OCI-LY7 (cell line): ENCODE data around the gene SHPK. TPM values are rescaled to one million over a fixed set of nuclear protein-coding genes. Genes with fewer than 3 reads are reported as not detected.
"Not testable (repeated sequence)": the region's sequence is repeated elsewhere in the genome, so short reads cannot be mapped to it uniquely, and the experiment has no call there.

Experiments used
- BruUV-seq: library from RNA; stranded (reverse); fragments of 400-500 nt; replicated peaks from 2 replicates; lab custom pipeline; 2021; lab: Mats Ljungman, UMichigan
- CTCF ChIA-PET: fragments of 300-600 bp; sonication (Branson Sonifier 250); formaldehyde crosslinking; loops from one replicate; lab custom pipeline; 2022; ENCODE audit warnings: antibody characterized with exemption; ENCODE audit not compliant: unreplicated experiment; lab: Charles Lee
- POLR2A ChIA-PET: fragments of 300-600 bp; sonication (Branson Sonifier 250); formaldehyde crosslinking; loops from one replicate; lab custom pipeline; 2022; ENCODE audit warnings: antibody characterized with exemption; lab: Charles Lee
- DNase-seq: peaks from one replicate; pipeline ENCODE4 v3.0.0-alpha.2; 2015; ENCODE audit warnings: low spot score
- H2AFZ ChIP-seq: fragments of 200-600 bp; sonication (generic), shearing (Covaris generic); 2 replicates; pipeline ENCODE4 v1.6.1; 2014; ENCODE audit warnings: mild to moderate bottlenecking, antibody characterized with exemption, low read length, moderate library complexity
- H3K27ac ChIP-seq: fragments of 200-600 bp; sonication (generic); 2 replicates; pipeline ENCODE4 v1.5.1; 2014; ENCODE audit warnings: mixed run types, low read depth, mild to moderate bottlenecking, moderate library complexity, low read length, inconsistent platforms; ENCODE audit not compliant: poor library complexity, severe bottlenecking
- H3K36me3 ChIP-seq: fragments of 200-600 bp; sonication (generic); 2 replicates; pipeline ENCODE4 v1.6.1; 2014; ENCODE audit warnings: mild to moderate bottlenecking, antibody characterized with exemption, low read length, moderate library complexity, mixed read lengths; ENCODE audit not compliant: insufficient read depth
- H3K4me1 ChIP-seq: fragments of 200-600 bp; sonication (generic); 2 replicates; pipeline ENCODE4 v1.5.1; 2014; ENCODE audit warnings: mild to moderate bottlenecking, low read length; ENCODE audit not compliant: insufficient read depth, poor library complexity, severe bottlenecking
- H3K4me2 ChIP-seq: fragments of 200-600 bp; sonication (generic); 2 replicates; pipeline ENCODE4 v1.6.1; 2014; ENCODE audit warnings: mild to moderate bottlenecking, low read length
- H3K4me3 ChIP-seq: fragments of 200-600 bp; sonication (generic); 2 replicates; pipeline ENCODE4 v1.5.1; 2014; ENCODE audit warnings: mild to moderate bottlenecking, low read depth, low read length; ENCODE audit not compliant: poor library complexity, severe bottlenecking
- H3K79me2 ChIP-seq: fragments of 200-600 bp; sonication (generic); 2 replicates; pipeline ENCODE4 v1.6.1; 2016; ENCODE audit warnings: low read depth, mild to moderate bottlenecking, low read length, moderate library complexity, mixed read lengths; ENCODE audit not compliant: insufficient read depth
- H3K9me2 ChIP-seq: fragments of 200-600 bp; sonication (generic); 2 replicates; pipeline ENCODE4 v1.6.1; 2016; ENCODE audit warnings: mild to moderate bottlenecking, low read length, mixed read lengths; ENCODE audit not compliant: insufficient read depth
- H3K9me3 ChIP-seq: fragments of 200-600 bp; sonication (generic); 2 replicates; pipeline ENCODE4 v1.6.1; 2014; ENCODE audit warnings: mild to moderate bottlenecking, mixed run types, low read length, mixed read lengths
- H4K20me1 ChIP-seq: fragments of 200-600 bp; sonication (generic); 2 replicates; pipeline ENCODE4 v1.6.1; 2014; ENCODE audit warnings: mild to moderate bottlenecking, antibody characterized with exemption, low read length, moderate library complexity, mixed read lengths; ENCODE audit not compliant: insufficient read depth
- EZH2phosphoT487 ChIP-seq: fragments of 200-600 bp; sonication (generic); IDR thresholded peaks from 2 replicates; pipeline ENCODE4 v1.6.1; 2018; ENCODE audit warnings: low read depth, borderline replicate concordance, mild to moderate bottlenecking, mixed run types, antibody characterized with exemption, low read length, moderate library complexity, mixed read lengths
- intact Hi-C: fragments of 100-400 bp; cut with micrococcal nuclease; formaldehyde crosslinking; loops from one replicate; pipeline ENCODE4 v1.10.0; 2022; ENCODE audit not compliant: unreplicated experiment
- total RNA-seq, 2 experiments: library from RNA; depleted of rRNA in 1 of 2; stranded (reverse); fragments of >200 nt in 1 of 2; shearing (Covaris generic) in 1 of 2; gene quantifications; 2 replicates each; pipeline ENCODE4 v1.2.3, GENCODE V29; 2014 to 2022
- TF ChIP-seq, protein P1 (sequence below): fragments of 200-600 bp; sonication (generic); conservative IDR thresholded peaks from 2 replicates; pipeline ENCODE4 v1.5.1; 2014; ENCODE audit warnings: mild to moderate bottlenecking, antibody characterized with exemption, low read length, moderate library complexity, mixed read lengths

Gene SHPK
- total RNA-seq, 2 experiments from 2014 or later: 16.9 to 17.0 TPM

DNA sequence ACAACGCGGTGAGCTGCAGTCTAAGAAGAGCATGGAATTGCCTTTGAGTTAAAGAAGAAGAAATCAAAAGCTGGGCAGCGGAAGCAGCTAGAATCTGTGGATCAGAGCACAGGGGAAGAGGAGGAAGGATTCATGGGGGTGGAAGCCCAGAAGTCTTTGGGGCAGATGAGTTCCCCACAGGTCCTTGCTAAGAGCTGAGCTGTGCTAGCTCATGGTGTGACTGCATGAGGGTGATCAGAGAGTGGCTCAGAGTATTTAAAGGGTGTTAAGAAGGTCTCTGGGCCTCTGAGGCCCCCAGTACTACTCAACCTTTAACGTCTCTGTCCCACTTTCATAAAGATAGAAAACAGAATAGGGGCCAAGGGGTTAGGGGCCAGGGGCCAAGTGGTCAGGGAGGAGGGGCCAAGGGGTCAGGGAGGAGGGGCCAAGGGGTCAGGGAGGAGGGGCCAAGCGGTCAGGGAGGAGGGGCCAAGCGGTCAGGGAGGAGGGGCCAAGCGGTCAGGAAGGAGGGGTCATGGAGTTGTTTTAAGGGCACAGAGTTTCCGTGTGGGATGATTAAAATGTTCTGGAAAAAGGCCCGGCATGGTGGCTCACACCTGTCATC lies 66.4 kb downstream of the SHPK start:
- TF ChIP-seq EZH2phosphoT487: no peak
- TF ChIP-seq, protein P1, sequence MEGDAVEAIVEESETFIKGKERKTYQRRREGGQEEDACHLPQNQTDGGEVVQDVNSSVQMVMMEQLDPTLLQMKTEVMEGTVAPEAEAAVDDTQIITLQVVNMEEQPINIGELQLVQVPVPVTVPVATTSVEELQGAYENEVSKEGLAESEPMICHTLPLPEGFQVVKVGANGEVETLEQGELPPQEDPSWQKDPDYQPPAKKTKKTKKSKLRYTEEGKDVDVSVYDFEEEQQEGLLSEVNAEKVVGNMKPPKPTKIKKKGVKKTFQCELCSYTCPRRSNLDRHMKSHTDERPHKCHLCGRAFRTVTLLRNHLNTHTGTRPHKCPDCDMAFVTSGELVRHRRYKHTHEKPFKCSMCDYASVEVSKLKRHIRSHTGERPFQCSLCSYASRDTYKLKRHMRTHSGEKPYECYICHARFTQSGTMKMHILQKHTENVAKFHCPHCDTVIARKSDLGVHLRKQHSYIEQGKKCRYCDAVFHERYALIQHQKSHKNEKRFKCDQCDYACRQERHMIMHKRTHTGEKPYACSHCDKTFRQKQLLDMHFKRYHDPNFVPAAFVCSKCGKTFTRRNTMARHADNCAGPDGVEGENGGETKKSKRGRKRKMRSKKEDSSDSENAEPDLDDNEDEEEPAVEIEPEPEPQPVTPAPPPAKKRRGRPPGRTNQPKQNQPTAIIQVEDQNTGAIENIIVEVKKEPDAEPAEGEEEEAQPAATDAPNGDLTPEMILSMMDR: no peak
- no peak overlapping the region for H3K4me2 ChIP-seq
- no peak overlapping the region for H2AFZ ChIP-seq
- no peaks in the 10 kb centered on the region for H4K20me1 ChIP-seq
- H3K9me3 ChIP-seq: no peaks in the 10 kb centered on the region
- H3K4me1 ChIP-seq: peaks cover 39% of the 10 kb centered on the region
- BruUV-seq: no TSS peak
- no peak for DNase-seq
- no peak overlapping the region for H3K27ac ChIP-seq
- H3K4me3 ChIP-seq: no peak overlapping the region
- ChIA-PET CTCF (no interaction called here), POLR2A (no interaction called here)
- intact Hi-C loops: no loop called here
- no peaks in the 10 kb centered on the region for H3K9me2 ChIP-seq
- H3K79me2 ChIP-seq: no peaks in the 10 kb centered on the region
- no peaks in the 10 kb centered on the region for H3K36me3 ChIP-seq

DNA sequence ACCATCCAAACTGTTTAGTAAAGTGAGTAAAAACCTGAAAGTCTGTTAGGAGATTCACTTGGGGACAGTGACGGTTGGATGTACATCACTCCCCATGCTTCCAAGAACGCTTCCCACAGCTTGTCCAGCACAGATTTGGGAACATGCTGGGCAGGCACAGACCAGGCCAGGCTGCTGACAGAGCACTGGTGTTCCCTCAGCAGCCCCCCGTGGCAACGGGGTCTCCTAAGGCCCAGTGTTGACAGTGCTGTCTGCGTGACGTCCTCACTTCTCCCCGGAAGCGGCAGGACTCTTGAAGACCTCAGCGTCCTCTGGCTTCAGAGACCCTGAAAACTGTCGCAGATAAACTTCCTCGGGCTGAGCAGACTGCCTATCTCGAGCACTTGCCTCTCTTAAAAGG lies 69.5 kb downstream of the SHPK start:
- no TSS peak for BruUV-seq
- intact Hi-C loops: no loop called here

DNA sequence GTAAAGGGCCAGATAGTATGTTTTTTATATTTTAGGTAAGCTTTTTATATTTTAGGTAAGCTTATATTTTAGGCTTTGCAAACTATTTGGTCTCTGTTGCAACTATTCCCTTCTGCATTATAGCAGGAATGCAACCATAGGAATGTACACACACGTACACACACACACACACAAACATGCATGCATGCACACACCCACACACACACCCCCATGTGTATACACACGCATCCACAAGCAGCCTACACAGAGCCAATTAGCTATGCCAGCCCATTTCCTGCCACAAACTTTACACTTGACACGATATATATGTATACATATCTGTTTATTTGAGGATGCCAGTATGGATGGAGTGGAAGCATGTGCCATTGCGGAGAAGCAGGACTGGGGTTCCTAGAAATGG lies 70.9 kb downstream of the SHPK start:
- no peak overlapping the region for H3K4me2 ChIP-seq
- ChIA-PET CTCF (interaction anchor here (0.6 kb wide), 1 partner anchor 14 kb away, joined by 3 read pairs; no protein-coding TSS in a partner anchor), POLR2A (interaction anchor here (1.1 kb wide), 1 partner anchor 9 kb away, joined by 3 read pairs; no protein-coding TSS in a partner anchor)
- no peaks in the 10 kb centered on the region for H3K9me3 ChIP-seq
- H2AFZ ChIP-seq: no peak overlapping the region
- H3K4me3 ChIP-seq: no peak overlapping the region
- no peaks in the 10 kb centered on the region for H3K9me2 ChIP-seq
- H3K27ac ChIP-seq: no peak overlapping the region
- H4K20me1 ChIP-seq: no peaks in the 10 kb centered on the region
- H3K4me1 ChIP-seq: peaks cover 10% of the 10 kb centered on the region
- H3K79me2 ChIP-seq: no peaks in the 10 kb centered on the region
- no peaks in the 10 kb centered on the region for H3K36me3 ChIP-seq
- intact Hi-C loops: no loop called here
- no TSS peak for BruUV-seq
- TF ChIP-seq, protein P1: no peak
- TF ChIP-seq EZH2phosphoT487: no peak
- no peak for DNase-seq

More for the DNA sequence above, 69.5 kb downstream of the SHPK start:
- Histone ChIP-seq H3K36me3 (no peaks in the 10 kb centered on the region), H3K27ac (no peak overlapping the region), H4K20me1 (no peaks in the 10 kb centered on the region), H2AFZ (no peak overlapping the region), H3K9me2 (no peaks in the 10 kb centered on the region), H3K4me1 (peaks cover 22% of the 10 kb centered on the region), H3K9me3 (no peaks in the 10 kb centered on the region), H3K4me2 (no peak overlapping the region), H3K4me3 (no peak overlapping the region), H3K79me2 (no peaks in the 10 kb centered on the region)
- ChIA-PET CTCF (no interaction called here), POLR2A (no interaction called here)
- TF ChIP-seq, protein P1: no peak
- TF ChIP-seq EZH2phosphoT487: no peak
- DNase-seq: no peak

DNA sequence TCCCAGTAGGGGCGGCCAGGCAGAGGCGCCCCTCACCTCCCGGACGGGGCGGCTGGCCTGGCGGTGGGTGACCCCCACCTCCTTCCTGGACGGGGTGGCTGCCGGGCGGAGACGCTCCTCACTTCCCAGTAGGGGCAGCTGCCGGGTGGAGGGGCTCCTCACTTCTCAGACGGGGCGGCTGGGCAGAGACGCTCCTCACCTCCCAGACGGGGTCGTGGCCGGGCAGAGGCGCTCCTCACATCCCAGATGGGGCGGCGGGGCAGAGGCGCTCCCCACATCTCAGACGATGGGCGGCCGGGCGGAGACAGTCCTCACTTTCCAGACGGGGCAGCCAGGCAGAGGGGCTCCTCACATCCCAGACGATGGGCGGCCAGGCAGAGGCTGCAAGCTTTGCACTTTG lies 71.8 kb downstream of the SHPK start:
- H4K20me1 ChIP-seq, BruUV-seq, H3K4me3 ChIP-seq, H3K4me2 ChIP-seq, H3K79me2 ChIP-seq, H3K27ac ChIP-seq, intact Hi-C loops, POLR2A ChIA-PET, H3K36me3 ChIP-seq, DNase-seq, H2AFZ ChIP-seq, H3K9me2 ChIP-seq, H3K9me3 ChIP-seq: not testable (repeated sequence)
- H3K4me1 ChIP-seq: peaks cover 15% of the 10 kb centered on the region
- CTCF ChIA-PET: interaction anchor here (0.6 kb wide), 1 partner anchor 72 kb away, joined by 4 read pairs; the partner anchor contains the start of gene CTNS
